PFSK-1 (cell line): ENCODE results near the gene CORO2B.

Experiments used
- FOXP2 ChIP-seq: optimal IDR thresholded peaks from 2 replicates; pipeline ENCODE3; 2011; ENCODE audit warnings: borderline replicate concordance, control low read depth, inconsistent platforms; ENCODE audit not compliant: insufficient read depth; ENCODE audit errors: extremely low read length, extremely low read depth
- POLR2AphosphoS5 ChIP-seq: IDR thresholded peaks from 2 replicates; pipeline ENCODE4 v1.6.1; 2012; ENCODE audit warnings: low read depth, mild to moderate bottlenecking, control low read depth, low read length, moderate library complexity
- SIN3A ChIP-seq: IDR thresholded peaks from 2 replicates; pipeline ENCODE4 v1.6.1; 2012; ENCODE audit warnings: mild to moderate bottlenecking, low read length, moderate library complexity, borderline replicate concordance; ENCODE audit not compliant: insufficient read depth
- TAF1 ChIP-seq: IDR thresholded peaks from 2 replicates; pipeline ENCODE4 v1.6.1; 2012; ENCODE audit warnings: low read length, control low read depth, borderline replicate concordance; ENCODE audit not compliant: insufficient read depth
- TF ChIP-seq, protein P1 (sequence below), 2 experiments: IDR thresholded peaks; 2 replicates each; pipeline versions ENCODE4 v1.6.1 to v1.8.0; 2011 to 2012; ENCODE audit warnings: low read depth in 2 of 2, low read length in 2 of 2, control low read depth in 1 of 2, inconsistent platforms in 1 of 2, mild to moderate bottlenecking in 1 of 2, moderate library complexity in 1 of 2; ENCODE audit not compliant: insufficient read depth in 1 of 2

CORO2B gene

DNA sequence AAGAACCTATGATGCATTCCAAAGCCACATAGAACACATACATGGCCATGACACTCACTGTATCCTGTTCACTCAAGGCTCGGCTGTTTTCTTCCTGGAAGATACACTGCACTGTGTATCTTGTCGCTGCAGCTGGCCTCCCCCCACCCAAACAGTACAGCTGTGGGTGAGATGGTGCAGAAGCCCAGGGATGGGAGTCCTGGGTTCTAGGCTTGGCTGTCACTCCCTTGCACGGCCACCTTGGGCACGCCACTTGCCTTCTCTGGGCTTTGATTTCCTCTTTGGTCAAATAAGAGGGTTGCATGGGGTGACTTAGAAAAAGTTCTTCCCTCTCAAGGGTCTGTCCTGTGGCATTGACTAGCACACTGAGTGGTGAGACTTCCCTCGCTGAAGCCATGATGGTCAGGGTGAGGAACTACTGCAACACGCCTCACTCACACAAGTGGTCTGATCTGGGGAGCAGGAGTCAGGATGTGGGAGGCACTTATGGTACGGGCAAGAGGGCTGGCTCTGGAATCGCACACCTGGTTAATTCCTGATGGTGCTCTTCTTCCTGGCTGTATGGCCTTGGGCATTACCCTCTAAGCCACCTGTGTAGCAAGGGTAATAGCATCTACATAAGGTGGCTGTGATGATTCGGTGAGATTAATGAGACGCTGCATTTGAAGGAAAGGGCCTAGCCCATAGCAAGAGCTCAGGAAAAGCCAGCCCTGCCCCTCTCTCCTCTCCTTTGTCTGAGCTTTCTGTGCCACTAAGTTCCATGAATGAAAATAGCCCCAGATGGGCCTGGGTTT is 197.9 kb downstream of the CORO2B start:
- TF ChIP-seq POLR2AphosphoS5 (peak; percentile 42; the same call in 1 of the 2 replicates), SIN3A (no peak), TAF1 (no peak), FOXP2 (no peak)
- TF ChIP-seq, protein P1, sequence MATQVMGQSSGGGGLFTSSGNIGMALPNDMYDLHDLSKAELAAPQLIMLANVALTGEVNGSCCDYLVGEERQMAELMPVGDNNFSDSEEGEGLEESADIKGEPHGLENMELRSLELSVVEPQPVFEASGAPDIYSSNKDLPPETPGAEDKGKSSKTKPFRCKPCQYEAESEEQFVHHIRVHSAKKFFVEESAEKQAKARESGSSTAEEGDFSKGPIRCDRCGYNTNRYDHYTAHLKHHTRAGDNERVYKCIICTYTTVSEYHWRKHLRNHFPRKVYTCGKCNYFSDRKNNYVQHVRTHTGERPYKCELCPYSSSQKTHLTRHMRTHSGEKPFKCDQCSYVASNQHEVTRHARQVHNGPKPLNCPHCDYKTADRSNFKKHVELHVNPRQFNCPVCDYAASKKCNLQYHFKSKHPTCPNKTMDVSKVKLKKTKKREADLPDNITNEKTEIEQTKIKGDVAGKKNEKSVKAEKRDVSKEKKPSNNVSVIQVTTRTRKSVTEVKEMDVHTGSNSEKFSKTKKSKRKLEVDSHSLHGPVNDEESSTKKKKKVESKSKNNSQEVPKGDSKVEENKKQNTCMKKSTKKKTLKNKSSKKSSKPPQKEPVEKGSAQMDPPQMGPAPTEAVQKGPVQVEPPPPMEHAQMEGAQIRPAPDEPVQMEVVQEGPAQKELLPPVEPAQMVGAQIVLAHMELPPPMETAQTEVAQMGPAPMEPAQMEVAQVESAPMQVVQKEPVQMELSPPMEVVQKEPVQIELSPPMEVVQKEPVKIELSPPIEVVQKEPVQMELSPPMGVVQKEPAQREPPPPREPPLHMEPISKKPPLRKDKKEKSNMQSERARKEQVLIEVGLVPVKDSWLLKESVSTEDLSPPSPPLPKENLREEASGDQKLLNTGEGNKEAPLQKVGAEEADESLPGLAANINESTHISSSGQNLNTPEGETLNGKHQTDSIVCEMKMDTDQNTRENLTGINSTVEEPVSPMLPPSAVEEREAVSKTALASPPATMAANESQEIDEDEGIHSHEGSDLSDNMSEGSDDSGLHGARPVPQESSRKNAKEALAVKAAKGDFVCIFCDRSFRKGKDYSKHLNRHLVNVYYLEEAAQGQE (IDR thresholded peaks at IDR 0.05; ENCODE audit: insufficient read depth in 1 of 2, low read depth in 2 of 2, low read length in 2 of 2) = no peak
